ENCODE data around the gene EML4.

The EML4 gene

DNA sequence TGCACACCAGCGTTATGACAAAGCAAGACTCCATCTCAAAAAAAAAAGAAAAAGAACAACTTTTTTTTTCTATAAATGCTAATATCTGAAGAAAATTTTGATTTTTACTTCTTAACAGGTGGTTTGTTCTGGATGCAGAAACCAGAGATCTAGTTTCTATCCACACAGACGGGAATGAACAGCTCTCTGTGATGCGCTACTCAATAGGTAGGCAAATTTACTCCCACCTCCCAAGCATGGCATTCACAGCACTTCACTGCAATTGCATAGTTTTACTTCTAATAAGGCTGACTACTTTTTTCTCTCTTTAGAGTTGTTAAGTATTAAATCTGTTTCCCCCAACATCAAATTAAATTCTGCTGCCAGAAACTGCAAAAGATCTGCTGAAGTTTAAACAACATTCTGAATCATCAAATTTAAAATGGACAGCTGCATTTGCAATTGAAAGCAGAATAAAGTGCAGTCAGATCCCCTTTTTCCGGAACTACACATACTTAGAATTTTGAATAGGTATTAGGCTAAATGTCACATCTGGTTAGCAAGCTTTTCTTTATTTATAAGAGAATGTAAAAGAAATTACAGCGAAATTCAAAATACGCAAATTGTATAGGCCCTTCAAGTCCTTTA lies 146.8 kb downstream of the EML4 start:
- DNase-seq (ENCODE audit: low read depth): no peak
- H3K4me3 ChIP-seq (ENCODE audit: low read depth, low read length): no peak overlapping the region
- TF ChIP-seq, protein P1, sequence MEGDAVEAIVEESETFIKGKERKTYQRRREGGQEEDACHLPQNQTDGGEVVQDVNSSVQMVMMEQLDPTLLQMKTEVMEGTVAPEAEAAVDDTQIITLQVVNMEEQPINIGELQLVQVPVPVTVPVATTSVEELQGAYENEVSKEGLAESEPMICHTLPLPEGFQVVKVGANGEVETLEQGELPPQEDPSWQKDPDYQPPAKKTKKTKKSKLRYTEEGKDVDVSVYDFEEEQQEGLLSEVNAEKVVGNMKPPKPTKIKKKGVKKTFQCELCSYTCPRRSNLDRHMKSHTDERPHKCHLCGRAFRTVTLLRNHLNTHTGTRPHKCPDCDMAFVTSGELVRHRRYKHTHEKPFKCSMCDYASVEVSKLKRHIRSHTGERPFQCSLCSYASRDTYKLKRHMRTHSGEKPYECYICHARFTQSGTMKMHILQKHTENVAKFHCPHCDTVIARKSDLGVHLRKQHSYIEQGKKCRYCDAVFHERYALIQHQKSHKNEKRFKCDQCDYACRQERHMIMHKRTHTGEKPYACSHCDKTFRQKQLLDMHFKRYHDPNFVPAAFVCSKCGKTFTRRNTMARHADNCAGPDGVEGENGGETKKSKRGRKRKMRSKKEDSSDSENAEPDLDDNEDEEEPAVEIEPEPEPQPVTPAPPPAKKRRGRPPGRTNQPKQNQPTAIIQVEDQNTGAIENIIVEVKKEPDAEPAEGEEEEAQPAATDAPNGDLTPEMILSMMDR (IDR thresholded peaks at IDR 0.05; ENCODE audit: control insufficient read depth, extremely low read depth, insufficient read depth): no peak

DNA sequence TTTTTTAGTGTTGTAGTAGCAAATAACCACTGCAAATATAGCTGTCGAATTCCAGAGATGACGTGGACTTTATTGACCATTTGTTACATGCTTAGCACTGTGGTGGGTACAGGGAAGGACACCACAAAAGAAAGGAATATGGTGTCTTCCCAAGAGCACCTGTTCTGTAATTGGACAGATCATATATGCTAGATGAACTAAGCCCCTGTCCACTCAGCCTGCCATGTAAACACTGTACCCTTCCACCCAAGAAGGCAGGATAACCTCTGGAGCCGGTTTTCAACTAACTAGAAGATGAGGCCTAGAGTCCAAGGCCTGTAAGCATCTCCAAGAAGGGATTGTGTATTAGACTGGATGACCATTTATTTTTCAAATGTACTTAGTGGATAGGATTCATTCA lies 147.8 kb downstream of the EML4 start:
- no peak for DNase-seq (ENCODE audit: low read depth)
- H3K4me3 ChIP-seq (ENCODE audit: low read depth, low read length): no peak overlapping the region
- TF ChIP-seq, protein P1 (IDR thresholded peaks at IDR 0.05; ENCODE audit: control insufficient read depth, extremely low read depth, insufficient read depth): no peak

DNA sequence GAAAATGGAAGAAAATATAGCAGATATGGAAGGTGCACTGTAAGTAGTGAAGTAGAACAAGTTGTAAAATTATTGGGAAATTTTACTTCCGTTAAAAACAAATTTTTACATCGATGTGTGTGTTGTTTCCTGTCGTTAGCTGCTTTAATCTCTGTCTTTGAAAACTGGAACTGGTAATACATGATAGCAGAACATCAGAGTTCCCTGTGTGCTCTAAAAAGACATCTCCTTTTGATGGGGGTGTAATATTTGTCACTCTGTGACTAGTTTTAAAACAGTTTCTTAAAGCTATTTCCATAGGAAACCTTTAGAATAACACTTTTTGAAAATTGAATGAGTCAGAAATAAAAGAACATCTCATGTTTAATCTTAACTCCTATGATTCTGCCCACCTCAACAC lies 148.3 kb downstream of the EML4 start:
- no peak overlapping the region for H3K4me3 ChIP-seq (ENCODE audit: low read depth, low read length)
- no peak for DNase-seq (ENCODE audit: low read depth)
- TF ChIP-seq, protein P1 (IDR thresholded peaks at IDR 0.05; ENCODE audit: control insufficient read depth, extremely low read depth, insufficient read depth): no peak

DNA sequence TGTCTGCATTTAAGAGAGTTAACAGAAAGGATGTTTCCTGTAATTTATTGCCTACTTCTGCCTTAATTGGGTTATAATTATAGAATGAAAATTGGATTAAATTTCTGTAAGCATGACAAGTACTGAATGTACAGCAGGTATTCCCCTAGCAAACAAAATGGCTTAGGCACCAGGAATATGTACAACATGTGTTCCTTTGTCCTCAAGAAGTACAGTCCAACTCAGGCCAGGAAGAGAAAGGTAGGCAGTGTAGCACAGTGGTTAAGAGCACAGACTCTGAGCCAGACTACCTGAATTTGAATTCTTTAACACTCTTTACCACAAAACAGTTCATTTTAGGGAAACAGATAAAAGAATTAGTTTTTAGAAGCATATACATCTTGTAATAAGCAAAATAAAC lies 148.8 kb downstream of the EML4 start:
- no peak for DNase-seq (ENCODE audit: low read depth)
- no peak overlapping the region for H3K4me3 ChIP-seq (ENCODE audit: low read depth, low read length)
- TF ChIP-seq, protein P1 (IDR thresholded peaks at IDR 0.05; ENCODE audit: control insufficient read depth, extremely low read depth, insufficient read depth): no peak

DNA sequence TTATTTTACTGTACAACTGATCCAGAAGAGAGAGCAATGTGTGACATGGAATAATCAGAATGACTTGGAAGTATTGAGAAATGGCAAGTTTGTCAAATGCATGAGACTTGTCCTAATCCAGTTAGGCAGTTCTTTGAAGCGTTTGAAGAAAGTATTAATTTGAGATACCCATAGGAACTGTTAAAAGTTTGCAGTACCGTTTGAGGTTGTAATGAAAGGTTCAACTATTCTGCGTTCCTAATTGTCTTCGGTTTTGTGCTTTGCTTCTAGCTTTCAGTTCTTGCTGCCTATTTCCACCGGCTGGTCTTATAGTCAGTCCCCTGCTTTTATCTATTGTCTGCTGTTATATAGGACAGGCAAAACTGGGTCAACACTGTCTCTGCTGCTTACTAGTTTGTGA lies 150.1 kb downstream of the EML4 start:
- no peak for DNase-seq (ENCODE audit: low read depth)
- no peak overlapping the region for H3K4me3 ChIP-seq (ENCODE audit: low read depth, low read length)
- TF ChIP-seq, protein P1 (IDR thresholded peaks at IDR 0.05; ENCODE audit: control insufficient read depth, extremely low read depth, insufficient read depth): no peak

DNA sequence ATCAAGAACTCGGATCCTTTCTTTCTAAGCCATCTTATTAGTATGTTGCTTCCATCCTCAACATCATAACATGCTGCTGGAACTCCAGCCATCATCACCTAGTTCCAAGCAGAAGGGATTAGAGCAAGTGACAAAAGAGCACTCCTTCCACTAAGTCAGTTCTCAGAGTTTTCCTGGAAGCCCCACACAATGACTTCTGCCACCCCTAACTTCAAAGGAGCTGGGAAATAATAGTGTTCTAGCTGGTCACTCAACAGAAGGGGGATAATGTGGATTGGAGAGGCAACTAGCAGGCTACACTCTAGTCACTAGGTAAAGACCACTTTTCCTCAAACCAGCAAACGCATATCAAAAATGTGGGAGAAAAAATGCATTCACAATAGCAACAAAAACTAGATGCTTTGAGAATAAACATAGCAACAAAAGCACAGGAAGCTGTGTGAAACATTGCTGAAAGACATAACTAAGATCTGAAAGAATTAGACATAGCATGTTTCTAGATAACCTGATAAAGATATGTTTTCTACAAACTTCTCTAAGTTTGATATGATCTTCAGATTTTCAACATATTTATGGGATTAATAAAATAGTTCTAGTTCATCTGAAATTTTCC lies 152.4 kb downstream of the EML4 start:
- TF ChIP-seq, protein P1 (IDR thresholded peaks at IDR 0.05; ENCODE audit: control insufficient read depth, extremely low read depth, insufficient read depth): no peak
- DNase-seq (ENCODE audit: low read depth): no peak
- H3K4me3 ChIP-seq (ENCODE audit: low read depth, low read length): no peak overlapping the region

DNA sequence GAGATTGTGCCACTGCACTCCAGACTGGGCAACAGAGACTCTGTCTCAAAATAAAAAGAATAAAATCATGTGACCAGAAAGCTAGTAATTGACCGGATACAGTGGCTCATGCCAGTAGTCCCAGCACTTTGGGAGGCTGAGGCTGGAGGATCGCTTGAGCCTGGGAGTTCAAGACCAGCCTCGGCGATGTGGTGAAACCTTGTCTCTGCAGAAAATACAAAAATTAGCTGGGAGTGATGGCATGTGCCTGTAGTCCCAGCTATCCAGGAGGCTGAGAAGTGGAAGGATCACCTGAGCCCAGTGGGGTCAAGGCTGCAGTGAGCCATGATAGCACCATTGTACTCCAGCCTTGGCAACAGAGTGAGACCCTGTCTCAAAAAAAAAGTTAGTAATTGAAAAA lies 155.1 kb downstream of the EML4 start:
- no peak overlapping the region for H3K4me3 ChIP-seq (ENCODE audit: low read depth, low read length)
- TF ChIP-seq, protein P1 (IDR thresholded peaks at IDR 0.05; ENCODE audit: control insufficient read depth, extremely low read depth, insufficient read depth): no peak
- DNase-seq (ENCODE audit: low read depth): no peak
